HG03378 (cell line): ENCODE results near the gene HHIPL1.

Experiments
- ATAC-seq: cut with Tn5 transposase; IDR thresholded peaks from one replicate; pipeline ENCODE4 v1.9.1; 2021; ENCODE audit warnings: mild to moderate bottlenecking, moderate library complexity; ENCODE audit not compliant: unreplicated experiment

The HHIPL1 gene

DNA sequence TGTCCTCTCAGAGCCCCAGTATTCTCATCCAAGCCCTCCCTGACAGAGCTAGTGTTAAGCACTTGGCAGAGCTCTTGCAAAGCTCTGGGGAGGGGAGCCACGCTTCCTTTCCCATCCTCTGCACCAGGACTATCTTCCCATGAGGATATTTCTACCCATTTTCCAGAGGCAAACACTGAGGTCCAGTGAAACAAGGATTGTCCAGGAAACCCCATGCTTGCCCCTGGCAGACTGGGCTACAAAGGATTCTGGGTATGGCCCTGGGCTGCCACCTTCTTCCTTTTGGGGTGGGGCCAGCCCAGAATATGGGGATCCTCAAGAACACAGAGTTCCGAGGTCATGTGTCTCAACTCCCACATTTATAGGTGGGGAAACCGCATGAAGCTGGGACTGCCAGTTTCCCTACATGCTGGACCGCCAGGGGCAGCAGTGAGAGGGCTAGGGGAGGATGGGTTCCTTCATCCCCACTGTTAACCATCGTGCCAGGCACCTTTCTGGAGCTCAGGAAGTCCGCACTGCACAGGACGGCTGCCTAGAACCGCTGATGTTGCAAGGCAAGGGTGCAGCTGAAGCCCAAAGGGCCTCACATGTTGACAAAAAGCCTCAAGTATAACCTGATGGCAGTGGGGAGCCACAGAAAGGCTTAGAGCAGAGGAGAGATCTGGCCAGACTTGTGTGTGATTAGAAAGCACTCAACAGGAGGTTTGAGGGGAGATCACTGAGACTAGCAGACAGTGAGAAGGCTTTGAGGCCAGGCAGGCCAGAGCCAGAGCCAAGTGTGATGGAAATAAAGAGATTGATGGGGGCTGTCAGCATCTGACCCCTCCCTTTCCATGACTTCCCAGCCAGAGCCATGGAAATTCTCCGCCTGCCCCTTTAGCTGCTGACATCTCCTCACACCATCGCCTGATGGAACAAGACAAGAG is 35.4 kb upstream of the HHIPL1 start:
- ATAC-seq = no peak

GRCh38 chr14:99611646-99612045 is 33.3 kb upstream of the HHIPL1 start:
- ATAC-seq = no peak

DNA sequence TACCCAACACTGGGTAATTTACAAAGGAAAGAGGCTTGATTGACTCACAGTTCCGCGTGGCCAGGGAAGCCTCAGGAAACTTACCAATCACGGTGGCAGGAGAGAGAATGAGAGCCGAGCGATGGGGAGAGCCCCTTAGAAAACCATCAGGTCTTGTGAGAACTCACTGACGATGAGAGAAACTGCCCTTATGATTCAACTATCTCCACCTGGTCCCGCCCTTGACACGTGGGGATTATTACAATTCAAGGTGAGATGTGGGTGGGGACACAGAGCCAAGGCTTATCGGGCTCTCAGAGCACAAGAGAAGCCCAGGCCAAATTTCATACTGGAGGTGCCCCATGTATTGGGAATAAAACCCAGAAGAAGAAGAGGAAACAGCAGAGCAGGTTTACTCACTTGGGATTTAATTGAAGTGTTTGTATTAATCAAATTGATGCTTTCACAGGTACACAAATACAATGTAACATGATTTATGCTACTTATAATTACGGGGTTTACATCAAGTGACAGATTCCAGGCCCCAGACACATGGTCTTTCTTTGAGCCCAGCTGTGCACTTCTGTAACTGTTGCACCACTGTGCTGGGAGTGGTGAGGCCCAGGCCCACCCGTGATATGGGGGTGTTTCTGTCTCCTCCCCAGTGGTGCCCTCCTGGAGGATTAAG is 32.7 kb upstream of the HHIPL1 start:
- no peak for ATAC-seq

- ATAC-seq = no peak
These were observed 32.1 kb upstream of the HHIPL1 start for GRCh38 chr14:99612738-99613330.

DNA sequence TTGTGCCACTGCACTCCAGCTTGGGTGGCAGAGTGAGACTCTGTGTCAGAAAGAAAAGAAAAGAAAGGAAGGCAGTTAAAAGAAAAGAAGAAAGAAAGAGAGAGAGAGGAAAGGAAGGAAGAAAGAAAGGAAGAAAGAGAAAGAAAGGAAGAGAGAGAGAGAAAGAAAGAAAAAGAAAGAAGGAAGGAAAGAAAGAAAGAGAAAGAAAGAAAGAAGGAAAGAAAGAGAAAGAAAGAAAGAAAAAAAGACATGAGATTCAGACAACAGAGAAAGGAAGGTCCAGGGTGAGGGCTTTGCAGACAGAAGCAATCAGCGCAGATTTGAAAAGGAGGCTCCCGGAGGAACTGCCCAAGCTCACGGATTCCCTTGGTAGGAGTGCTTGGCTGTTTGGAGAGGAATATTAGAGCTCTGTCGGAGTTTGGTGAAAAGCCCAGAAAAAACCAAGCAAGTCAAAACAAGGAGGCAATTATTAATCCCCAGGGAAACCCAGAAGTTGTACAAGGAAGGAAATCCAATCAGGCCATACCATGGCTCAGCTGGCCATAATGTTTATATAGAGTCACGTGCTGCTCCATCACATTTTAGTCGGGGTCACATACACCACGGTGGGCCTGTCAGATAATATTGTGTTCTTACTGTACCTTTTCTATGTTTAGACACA is 29.3 kb upstream of the HHIPL1 start:
- no peak for ATAC-seq

DNA sequence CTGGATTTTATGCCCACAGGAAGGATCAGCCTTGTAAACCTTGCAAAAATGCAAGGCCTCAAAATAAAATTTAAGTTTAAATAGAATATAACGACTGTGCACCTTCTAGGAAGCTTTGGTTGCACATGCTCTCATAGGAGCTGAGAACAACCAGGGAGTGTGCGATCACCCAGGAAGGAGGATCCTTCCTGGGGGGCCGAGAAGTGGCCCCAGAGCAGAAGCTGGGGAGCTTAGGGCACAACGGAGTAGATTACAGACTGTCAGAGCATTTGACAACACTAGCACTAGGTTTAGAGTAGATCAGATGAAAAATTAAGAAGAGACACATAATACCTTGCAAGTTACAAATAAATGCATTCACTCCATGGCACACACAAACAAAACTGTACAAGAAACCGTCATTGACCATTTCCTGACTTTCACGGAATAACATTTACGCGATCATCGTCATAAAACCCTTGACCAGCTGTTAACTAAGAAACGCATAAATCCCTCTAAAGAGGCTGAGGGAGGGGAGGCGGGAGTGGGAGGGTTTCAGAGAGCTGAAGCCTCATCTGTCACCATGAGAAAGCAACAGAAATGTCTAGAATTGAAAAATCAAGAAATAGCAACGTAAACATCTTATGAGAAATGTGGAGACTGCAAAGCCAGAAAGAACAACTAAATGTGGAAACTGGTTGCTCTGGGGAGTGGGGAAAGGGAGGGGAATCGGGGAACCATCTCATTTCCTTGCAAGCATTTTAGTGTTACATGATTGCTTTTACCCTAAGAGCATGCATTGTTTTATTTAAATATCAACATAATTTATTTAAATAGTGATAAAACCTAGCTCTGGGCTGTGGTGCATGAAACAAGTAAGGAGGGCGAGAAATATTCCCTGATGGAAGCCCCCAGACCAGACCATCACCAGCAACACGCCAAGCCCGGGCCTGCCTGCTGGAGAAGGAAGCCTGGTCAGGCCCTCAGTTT is 27.8 kb upstream of the HHIPL1 start:
- no peak for ATAC-seq

DNA sequence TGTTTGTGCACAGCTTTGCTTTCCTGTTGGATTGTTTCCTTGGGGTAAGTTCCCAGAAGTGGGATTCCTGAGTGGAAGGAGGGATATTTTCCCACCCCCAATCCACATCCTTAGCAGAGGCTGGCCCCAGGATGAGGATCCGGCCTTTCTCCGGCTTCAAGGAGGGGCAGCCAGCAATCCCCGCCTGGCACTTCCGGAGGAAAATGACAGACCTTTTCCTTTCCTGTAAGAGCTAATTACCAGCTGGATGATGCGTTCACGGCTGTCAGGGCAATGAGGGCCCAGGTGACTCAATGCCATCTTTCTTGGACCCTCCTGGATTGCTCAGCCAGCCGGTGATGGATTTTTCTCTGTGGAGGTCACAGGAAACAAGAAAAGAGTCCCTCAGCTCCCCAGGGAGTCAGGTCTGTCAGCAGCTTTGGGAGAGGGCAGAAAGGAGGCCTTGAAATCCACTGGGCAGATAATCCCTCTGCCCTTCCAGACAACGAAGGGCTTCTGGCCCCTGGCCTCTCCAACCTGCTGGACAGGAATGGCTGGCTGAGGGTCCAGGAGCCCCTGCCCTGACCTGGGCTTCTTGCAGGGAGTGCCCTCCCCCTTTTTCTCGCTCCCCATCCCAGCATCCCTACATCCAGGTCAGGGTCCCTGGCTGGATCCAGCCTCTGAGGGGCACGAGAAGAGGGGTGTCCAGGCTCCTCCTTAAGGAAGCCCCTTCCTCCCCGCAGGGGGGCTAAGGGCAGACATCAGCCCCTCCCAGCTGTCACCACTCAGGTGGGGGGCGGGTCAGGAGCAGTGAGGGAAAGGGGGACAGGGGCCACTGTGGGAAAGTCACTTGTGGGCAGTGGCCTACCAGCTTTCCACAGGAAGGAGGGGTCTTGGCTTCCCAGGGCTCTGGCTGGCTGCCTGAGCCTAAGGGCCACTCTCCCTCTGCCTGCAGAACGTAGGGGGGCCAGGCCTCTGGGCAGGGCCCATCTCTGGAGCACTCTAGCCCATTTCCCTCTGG is 24.8 kb upstream of the HHIPL1 start:
- no peak for ATAC-seq

GRCh38 chr14:99621948-99622347 is 23.0 kb upstream of the HHIPL1 start:
- no peak for ATAC-seq

- no peak for ATAC-seq
These were observed 20.9 kb upstream of the HHIPL1 start for GRCh38 chr14:99624024-99624423.

GRCh38 chr14:99624971-99625370 is 20.0 kb upstream of the HHIPL1 start:
- no peak for ATAC-seq

DNA sequence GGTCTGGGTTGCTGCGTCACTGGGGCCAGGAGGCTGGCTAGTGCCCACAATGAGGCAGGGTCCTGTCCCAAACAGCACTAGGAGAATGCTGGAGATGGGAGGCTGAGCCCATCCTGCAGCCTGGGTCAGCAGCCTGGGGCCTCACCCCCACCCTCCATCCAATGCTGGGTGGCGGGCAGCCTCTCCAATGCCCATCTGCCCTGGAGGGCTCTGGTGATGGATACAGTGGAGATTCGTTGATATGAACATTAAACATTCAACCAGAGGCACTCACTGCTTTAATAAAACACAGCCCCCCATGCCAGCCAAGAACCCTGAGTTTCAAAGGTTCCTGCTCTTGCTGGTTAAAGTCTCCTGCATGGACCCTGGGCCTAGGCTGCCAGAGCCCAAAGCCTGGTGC is 19.5 kb upstream of the HHIPL1 start:
- no peak for ATAC-seq

- no peak for ATAC-seq
These were observed 18.8 kb upstream of the HHIPL1 start for GRCh38 chr14:99626041-99626648.

- no peak for ATAC-seq
These were observed 17.8 kb upstream of the HHIPL1 start for GRCh38 chr14:99627100-99627499.

DNA sequence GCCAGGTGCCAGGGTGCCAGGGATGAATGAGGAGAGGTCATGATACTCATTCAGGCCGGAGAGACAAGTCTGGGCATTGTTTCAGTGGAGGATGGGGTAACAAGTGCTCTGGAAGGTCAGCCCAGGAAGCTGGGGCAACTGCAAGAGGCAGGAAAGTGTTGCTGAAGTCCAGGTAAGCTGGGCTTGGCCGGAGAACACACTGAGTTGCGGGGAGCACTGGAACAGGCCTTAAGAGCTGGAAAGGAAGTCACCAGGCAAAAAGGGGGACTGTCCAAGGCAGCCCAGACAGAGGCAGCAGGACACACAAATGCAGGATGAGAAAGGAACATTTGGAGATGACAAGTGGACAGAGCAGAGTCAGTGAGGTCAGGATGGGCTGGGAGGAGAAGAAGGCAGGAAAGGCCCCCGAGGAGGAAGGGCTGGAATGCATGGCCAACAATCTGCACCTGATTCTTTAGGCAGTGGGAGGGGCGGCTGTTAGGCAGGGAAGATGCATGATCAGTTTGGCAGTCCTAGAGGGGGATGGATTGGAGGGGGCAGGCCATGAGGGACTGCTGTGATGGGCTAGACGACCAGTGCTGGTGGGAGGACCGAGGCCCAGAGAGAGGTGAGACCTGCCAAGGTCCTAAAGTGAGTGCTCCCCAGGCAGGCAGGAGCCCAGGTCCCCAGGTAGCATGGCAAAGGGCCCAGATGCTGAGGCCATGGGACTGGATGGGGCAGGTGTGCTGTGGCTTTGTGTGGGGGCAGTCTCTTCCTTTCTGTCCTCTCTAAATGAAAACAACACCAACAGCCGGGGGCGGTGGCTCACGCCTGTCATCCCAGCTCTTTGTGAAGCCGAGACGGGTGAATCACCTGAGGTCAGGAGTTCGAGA is 17.2 kb upstream of the HHIPL1 start:
- ATAC-seq = no peak

DNA sequence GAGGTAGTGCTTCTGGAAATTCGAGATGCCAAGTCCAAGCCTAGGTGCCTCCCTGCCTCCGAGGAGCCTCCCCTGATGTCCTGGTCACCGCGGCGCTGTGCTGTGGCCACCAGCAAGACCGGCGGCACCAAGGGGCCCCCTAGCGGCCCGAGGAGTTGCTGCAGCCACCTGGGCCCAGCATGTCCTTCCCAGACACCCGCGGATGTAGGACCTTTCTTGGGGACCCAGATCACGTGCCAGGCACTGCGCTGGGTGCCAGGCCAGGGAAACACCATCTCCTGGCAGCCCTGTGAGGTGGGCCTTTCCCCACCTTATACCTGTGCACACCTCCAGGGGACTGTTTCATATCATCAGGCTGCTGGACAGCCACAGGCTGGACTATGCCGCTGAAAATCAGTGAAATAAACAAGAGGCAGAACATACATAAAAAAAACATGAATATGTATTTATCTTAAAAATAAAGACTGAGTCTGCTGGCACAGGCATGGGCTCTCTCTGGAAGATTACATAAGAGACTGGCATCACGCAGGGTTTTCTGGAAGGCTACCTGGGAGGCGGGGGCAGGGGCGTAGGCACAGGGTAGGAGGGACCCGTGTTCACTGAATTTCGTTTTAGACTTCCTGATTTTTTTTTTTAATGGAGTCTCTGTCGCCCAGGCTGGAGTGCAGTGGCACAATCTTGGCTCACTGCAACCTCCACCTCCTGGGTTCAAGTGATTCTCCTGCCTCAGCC is 15.9 kb upstream of the HHIPL1 start:
- peak; percentile 64 for ATAC-seq

- no peak for ATAC-seq
These were observed 14.7 kb upstream of the HHIPL1 start for GRCh38 chr14:99630202-99630601.
